ENCODE data around the gene MYLK4.
A peak's percentile ranks its signal among the peaks of the same experiment; 100 is the strongest.

Gene MYLK4

GRCh38 chr6:2655844-2656433 lies 94.8 kb downstream of the MYLK4 start:
- no peak for DNase-seq

DNA sequence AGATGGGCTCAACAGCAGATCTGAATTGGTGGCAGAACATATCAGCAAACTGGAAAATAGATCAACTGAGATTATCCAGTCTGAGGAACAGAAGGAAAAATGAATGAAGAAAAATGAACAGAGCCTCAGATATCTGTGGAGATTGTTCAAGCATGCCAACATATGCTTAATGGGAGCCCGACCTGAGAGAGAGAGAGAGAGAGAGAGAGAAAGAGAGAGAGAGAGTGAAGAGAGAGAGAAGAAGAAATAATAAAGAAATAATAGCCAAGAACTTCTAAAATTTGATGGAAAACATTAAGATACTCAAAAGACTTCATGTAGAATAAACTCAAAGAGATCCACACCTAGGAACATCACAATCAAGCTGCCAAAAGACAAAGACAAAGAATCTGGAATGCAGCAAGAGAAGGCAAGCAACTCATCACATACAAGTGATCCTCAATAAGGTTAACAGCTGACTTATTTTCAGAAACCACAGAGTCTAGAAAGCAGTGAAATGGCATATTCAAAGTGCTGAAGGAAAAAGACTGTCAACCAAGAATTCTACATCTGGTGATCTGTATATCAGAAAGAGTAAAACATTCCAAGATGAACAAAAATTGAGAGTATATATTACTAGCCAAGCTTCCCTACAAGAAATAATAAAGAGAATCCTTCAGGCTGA lies 97.2 kb downstream of the MYLK4 start:
- DNase-seq, result no peak

- DNase-seq, result no peak
Observed at GRCh38 chr6:2652611-2653010, 98.1 kb downstream of the MYLK4 start.

GRCh38 chr6:2651961-2652360 lies 98.8 kb downstream of the MYLK4 start:
- no peak for DNase-seq

DNA sequence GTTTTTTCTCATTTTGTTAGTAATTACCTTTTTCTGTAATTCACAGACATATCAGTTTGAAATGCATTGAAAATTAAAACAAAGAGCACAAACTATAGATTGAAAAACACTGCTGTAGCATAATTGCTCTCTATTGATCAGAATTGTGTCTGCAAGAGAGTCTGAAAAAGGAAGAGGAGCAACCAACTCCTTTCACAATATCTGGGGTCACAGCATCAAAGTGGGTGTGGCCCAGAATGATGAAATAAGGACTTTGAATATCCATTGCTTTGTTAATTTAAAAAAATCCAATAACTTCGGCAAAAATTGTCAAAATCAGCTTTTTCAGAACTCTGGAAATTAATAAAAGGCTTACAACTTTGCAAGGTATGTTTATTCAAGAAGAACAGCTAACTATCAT lies 99.2 kb downstream of the MYLK4 start:
- no peak for DNase-seq

GRCh38 chr6:2646346-2646745 lies 104.4 kb downstream of the MYLK4 start:
- no peak for DNase-seq

GRCh38 chr6:2643935-2644539 lies 106.7 kb downstream of the MYLK4 start:
- no peak for DNase-seq

DNA sequence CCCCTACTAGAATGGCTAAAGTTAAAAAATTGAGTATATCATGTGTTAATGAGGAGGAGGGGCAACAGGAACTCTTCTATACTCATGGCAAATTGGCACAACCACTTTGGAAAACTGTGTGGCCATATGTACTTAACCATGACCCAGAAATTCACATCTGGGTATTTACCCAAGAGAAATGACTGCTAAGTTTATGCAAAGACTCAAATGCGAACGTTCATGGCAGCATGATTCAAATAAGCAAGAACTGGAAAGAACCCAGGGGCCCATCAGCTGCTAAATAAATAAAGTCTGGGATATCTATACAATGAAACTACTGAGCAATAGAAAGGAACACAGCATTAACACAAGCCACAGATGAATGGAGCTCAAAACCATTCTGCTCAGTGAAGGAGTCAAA lies 107.6 kb downstream of the MYLK4 start:
- DNase-seq, result no peak

GRCh38 chr6:2641044-2641725 lies 109.5 kb downstream of the MYLK4 start:
- DNase-seq, result no peak

DNA sequence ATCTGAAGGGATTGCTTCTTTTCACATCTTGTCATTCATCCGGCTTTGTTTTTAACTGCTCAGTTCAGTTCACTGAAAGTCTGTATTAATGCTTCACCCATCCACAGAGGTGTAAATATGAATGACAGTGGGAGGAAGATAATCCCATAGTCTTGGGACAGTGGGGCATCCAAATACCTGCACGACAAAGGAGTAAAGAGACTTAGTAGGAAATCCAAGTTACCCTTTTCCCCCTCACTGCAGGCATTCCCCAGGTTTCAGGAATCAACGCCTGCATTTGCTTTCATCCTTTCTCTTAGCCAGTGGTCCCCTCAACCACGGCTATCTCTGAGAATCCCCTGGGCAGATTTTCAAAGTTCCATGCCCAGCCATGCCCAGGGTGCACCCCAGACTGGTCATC lies 110.2 kb downstream of the MYLK4 start:
- DNase-seq, result no peak

- no peak for DNase-seq
Observed at GRCh38 chr6:2639896-2640295, 110.8 kb downstream of the MYLK4 start.

DNA sequence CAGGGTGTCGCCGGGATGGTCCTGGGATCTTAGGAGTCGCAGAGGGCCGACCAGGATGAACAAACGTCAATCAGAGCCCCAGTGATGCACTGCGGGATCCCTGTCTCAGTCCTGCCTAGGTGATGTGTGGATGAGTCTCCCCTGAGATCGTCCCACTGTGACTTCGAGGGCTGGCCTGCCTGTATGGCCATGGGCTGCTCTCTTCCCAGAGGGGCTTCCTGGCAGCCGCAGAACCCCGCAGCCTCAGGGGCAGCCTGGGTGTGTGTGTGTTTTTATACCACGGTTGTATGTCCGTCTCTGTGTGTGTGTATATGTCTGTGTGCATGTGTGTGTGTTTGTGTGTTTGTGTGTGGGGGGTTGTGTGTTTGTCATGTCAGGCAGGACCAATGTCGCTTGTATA lies 111.6 kb downstream of the MYLK4 start:
- DNase-seq, result no peak

DNA sequence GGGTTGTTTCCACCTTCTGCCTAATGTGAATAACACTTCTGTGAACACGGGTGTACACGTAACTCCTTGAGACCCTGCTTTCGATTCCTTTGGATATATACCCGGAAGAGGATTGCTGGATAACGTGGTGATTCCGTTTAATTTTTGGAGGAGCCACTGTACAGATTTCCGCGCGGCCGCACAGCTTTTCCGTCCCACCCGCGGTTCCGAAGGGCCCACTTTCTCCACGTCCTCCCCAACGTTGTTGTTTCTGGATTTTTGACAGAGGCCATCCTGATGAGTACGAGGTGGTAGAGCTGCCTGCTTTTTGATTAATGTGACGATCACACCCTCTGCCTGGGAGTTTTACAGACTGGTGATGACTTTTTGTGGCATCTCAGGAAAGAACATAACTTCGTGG lies 114.0 kb downstream of the MYLK4 start:
- no peak for DNase-seq

GRCh38 chr6:2635911-2636310 lies 114.8 kb downstream of the MYLK4 start:
- DNase-seq, result no peak

GRCh38 chr6:2634139-2634964 lies 116.4 kb downstream of the MYLK4 start:
- peak; percentile 84 for DNase-seq

GRCh38 chr6:2633736-2634135 lies 117.0 kb downstream of the MYLK4 start:
- DNase-seq, result no peak

DNA sequence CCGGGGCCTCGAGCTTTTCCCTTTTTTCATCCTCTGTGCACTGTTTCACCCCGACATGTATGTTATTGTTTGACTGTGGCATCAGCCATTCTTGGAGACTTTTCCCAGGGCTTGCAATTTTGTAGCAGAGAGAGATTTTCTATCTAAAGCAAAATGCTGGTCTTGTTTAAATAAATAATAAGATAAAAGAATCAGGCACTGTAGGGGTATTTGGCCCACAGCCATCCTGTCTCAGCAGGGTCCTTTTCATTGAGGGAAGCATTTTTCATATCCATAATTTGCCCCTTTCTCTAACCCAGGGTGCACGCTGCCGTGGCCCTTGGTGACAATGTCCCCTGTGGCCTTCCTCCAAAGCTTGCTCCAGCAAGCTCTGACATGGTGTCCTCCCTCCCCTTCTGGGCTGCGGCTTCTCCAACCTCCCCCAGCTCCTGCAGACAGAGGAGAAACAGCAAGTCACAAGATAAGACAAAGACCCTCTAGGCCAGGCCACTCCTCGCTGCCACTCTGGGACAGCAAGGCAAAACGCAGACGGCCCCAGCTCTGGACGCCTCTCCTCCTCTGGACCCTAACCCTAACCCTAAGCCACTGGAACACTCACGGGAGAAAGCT lies 117.6 kb downstream of the MYLK4 start:
- no peak for DNase-seq

DNA sequence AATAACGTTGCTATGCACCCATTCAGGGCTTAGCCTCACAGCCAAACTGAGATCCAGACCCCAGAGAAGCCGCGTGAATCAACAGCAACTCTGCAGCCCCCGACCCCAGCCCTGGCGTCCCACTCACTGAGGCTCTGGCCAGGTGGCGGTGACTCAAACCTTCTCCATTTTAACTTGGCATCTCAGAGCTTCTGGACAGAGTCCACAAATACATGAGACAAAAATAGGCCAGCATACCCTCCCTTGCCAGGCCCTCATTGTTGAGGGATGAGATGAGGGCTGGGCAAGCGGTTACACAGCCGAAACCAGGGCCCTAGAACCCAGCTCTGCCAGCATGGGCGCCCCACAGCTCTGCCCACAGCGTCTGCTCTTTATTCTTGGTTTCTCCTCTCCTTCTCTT lies 118.4 kb downstream of the MYLK4 start:
- DNase-seq, result no peak

- DNase-seq, result no peak
Observed at GRCh38 chr6:2630891-2631571, 119.7 kb downstream of the MYLK4 start.

GRCh38 chr6:2630359-2630758 lies 120.4 kb downstream of the MYLK4 start:
- DNase-seq, result peak; percentile 81

DNA sequence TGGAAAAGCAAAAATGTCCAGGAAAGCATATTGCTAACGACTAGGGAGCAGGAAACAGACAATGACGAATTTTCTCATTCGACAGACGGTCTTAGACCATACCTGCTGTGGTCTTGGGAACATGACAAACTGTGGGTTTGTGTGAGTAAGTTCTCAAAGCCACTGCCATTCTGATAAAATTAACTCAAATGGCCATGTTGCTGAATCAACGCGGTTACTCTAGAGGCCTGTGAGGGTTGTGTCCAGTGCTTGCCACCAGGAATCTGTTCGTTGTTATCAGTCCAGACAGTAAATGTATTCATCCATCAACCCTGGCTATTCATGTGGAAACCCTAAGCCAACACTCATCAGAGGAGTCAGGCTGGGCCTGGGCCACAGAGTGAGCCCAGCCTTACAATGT lies 124.3 kb downstream of the MYLK4 start:
- DNase-seq, result no peak

DNA sequence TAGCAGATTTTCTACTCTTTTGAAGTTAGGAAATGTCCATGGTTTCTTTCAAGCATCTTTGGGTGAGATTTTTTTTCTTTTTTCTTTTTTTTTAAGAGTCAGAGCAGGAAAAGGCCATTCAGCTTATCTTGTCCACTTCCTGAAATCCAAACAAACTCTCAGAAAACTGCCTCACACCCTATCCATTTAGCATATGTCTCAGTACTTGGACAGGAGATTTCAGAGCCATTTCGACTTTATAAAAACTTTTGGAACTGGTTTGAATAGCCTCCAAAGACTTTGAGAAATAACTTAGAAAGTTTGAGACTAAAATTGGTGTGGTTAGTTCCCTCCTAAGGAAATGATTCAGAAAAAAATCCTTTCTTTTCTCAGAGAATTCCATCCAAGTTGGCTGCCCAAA lies 125.1 kb downstream of the MYLK4 start:
- DNase-seq, result no peak

All from islet precursor cell (in vitro differentiated cells).